SH-SY5Y (cell line): ENCODE data around the gene PRIM1.

ENCODE experiments used
- GATA2 ChIP-seq: IDR thresholded peaks from 2 replicates; pipeline ENCODE4 v1.6.1; 2011; ENCODE audit warnings: mild to moderate bottlenecking, low read depth, low read length
- GATA3 ChIP-seq: IDR thresholded peaks from 2 replicates; pipeline ENCODE4 v1.6.1; 2011; ENCODE audit warnings: low read depth, mild to moderate bottlenecking, low read length, moderate library complexity

GRCh38 chr12:56776654-56777053 lies 24.5 kb upstream of the PRIM1 start:
- TF ChIP-seq GATA2: no peak
- no peak for TF ChIP-seq GATA3
